DOHH2 (cell line): ENCODE data around the gene RIPK4.

Source experiments
- H3F3A ChIP-seq: fragments of 200-600 bp; sonication (generic), shearing (Covaris generic); 2 replicates; pipeline ENCODE4 v1.6.0; 2016; ENCODE audit warnings: antibody characterized with exemption, mild to moderate bottlenecking; ENCODE audit not compliant: control insufficient read depth, insufficient read depth
- H3K27ac ChIP-seq: fragments of 200-600 bp; sonication (generic); 2 replicates; pipeline ENCODE4 v1.5.1; 2014; ENCODE audit warnings: low read depth, mild to moderate bottlenecking, low read length, moderate library complexity
- H3K27me3 ChIP-seq: fragments of 200-600 bp; sonication (generic); 2 replicates; pipeline ENCODE4 v1.6.1; 2014; ENCODE audit warnings: mild to moderate bottlenecking, low read length, mixed read lengths; ENCODE audit not compliant: control insufficient read depth
- H3K36me3 ChIP-seq: fragments of 200-600 bp; sonication (generic); 2 replicates; pipeline ENCODE4 v1.6.1; 2014; ENCODE audit warnings: mild to moderate bottlenecking, low read length, moderate library complexity, mixed read lengths; ENCODE audit not compliant: control insufficient read depth
- H3K4me1 ChIP-seq: fragments of 200-600 bp; sonication (generic); 2 replicates; pipeline ENCODE4 v1.6.1; 2014; ENCODE audit warnings: mild to moderate bottlenecking, low read length, mixed read lengths; ENCODE audit not compliant: control insufficient read depth
- H3K4me2 ChIP-seq: fragments of 200-600 bp; sonication (generic); 2 replicates; pipeline ENCODE4 v1.6.0; 2014; ENCODE audit warnings: mild to moderate bottlenecking, low read length, moderate library complexity
- H3K4me3 ChIP-seq: fragments of 200-600 bp; sonication (generic); 2 replicates; pipeline ENCODE4 v1.5.1; 2014; ENCODE audit warnings: mild to moderate bottlenecking, low read length, mixed read lengths
- H3K79me2 ChIP-seq: fragments of 200-600 bp; sonication (generic); 2 replicates; pipeline ENCODE4 v1.6.1; 2014; ENCODE audit warnings: mild to moderate bottlenecking, low read length, mixed read lengths; ENCODE audit not compliant: control insufficient read depth
- H3K9me2 ChIP-seq: fragments of 200-600 bp; sonication (generic); replicated peaks from 2 replicates; pipeline ENCODE4 v1.6.1; 2014; ENCODE audit warnings: mild to moderate bottlenecking, low read length, mixed read lengths; ENCODE audit not compliant: control insufficient read depth
- H3K9me3 ChIP-seq: fragments of 200-600 bp; sonication (generic); 2 replicates; pipeline ENCODE4 v1.6.1; 2014; ENCODE audit warnings: antibody characterized with exemption, low read length, mixed read lengths; ENCODE audit not compliant: control insufficient read depth, insufficient read depth
- H4K20me1 ChIP-seq: fragments of 200-600 bp; sonication (generic); 2 replicates; pipeline ENCODE4 v1.6.0; 2014; ENCODE audit warnings: low read depth, mild to moderate bottlenecking, antibody characterized with exemption, low read length, moderate library complexity; ENCODE audit not compliant: control insufficient read depth, insufficient read depth
- EZH2phosphoT487 ChIP-seq: fragments of 200-600 bp; sonication (generic); IDR thresholded peaks from 2 replicates; pipeline ENCODE4 v1.6.1; 2017; ENCODE audit warnings: borderline replicate concordance, mild to moderate bottlenecking, antibody characterized with exemption, low read length, moderate library complexity, mixed read lengths
- TF ChIP-seq, protein P1 (sequence below): fragments of 200-600 bp; sonication (generic); IDR thresholded peaks from one replicate; pipeline ENCODE4 v1.5.1; 2014; ENCODE audit warnings: antibody characterized with exemption, mild to moderate bottlenecking, low read depth, low read length; ENCODE audit not compliant: poor library complexity, severe bottlenecking

RIPK4 gene

DNA sequence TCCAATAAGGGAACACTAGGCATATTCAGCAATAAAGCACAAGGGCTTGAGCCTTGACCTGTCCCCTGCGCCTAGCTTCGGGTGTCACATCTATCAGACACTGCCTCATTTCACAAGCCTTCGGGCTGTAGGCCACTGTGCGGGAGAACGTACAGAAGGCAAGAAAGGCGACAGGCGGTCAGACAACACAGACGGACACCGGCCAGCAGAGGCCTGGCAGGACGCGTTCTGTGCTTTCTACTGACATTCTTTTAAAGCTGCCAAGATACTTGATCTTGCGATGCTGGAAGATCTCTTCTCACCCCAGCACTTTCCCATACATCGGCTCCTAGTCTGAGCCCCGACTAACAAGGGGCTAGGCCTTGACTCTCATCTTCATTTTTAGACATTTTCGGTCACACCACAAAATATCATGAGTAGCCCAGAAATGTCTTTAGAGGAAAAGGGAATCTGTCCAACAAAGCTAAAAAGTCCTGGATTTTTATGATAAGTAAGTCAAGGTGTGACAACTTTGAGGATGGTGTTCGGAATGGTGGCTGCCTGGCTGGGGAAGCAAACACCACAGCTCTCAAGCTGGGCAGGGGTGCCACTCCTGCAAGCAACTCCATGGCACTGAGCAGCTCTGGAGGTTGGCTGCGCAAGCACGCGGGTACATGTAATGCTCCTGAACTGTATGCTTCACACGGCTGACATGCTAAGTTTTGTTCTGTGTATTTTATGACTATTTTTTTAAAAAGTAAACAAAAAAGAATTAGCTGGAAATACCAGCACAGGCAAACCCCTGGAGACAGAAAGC lies 18.7 kb downstream of the RIPK4 start:
- H3K79me2 ChIP-seq = no peaks in the 10 kb centered on the region
- no peaks in the 10 kb centered on the region for H4K20me1 ChIP-seq
- H3K27me3 ChIP-seq = peaks cover 3% of the 10 kb centered on the region; the same call in 1 of the 2 replicates
- H3K4me1 ChIP-seq = no peaks in the 10 kb centered on the region
- H3K4me2 ChIP-seq = no peak overlapping the region
- no peak overlapping the region for H3K27ac ChIP-seq
- no peaks in the 10 kb centered on the region for H3F3A ChIP-seq
- H3K9me2 ChIP-seq = no peaks in the 10 kb centered on the region
- H3K36me3 ChIP-seq = no peaks in the 10 kb centered on the region
- H3K4me3 ChIP-seq = no peak overlapping the region
- no peaks in the 10 kb centered on the region for H3K9me3 ChIP-seq
- TF ChIP-seq, protein P1, sequence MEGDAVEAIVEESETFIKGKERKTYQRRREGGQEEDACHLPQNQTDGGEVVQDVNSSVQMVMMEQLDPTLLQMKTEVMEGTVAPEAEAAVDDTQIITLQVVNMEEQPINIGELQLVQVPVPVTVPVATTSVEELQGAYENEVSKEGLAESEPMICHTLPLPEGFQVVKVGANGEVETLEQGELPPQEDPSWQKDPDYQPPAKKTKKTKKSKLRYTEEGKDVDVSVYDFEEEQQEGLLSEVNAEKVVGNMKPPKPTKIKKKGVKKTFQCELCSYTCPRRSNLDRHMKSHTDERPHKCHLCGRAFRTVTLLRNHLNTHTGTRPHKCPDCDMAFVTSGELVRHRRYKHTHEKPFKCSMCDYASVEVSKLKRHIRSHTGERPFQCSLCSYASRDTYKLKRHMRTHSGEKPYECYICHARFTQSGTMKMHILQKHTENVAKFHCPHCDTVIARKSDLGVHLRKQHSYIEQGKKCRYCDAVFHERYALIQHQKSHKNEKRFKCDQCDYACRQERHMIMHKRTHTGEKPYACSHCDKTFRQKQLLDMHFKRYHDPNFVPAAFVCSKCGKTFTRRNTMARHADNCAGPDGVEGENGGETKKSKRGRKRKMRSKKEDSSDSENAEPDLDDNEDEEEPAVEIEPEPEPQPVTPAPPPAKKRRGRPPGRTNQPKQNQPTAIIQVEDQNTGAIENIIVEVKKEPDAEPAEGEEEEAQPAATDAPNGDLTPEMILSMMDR = no peak
- TF ChIP-seq EZH2phosphoT487 = no peak

DNA sequence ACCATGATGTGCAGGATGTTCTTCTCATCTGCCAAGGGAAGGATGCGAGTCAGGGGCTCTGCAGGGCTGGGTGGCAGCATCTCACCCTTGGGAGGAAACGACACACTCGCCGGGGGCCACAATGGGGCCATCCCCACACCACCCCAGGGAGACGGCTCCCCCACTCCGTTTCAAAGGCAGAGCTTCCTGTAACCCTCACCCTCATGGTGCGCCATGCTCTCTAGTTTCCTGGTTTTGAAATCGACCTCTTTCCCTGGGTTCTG lies 20.2 kb downstream of the RIPK4 start:
- H4K20me1 ChIP-seq = no peaks in the 10 kb centered on the region
- no peak overlapping the region for H3K27ac ChIP-seq
- H3K4me3 ChIP-seq = no peak overlapping the region
- H3K27me3 ChIP-seq = peaks cover 3% of the 10 kb centered on the region; the same call in 1 of the 2 replicates
- H3K4me1 ChIP-seq = no peaks in the 10 kb centered on the region
- H3K79me2 ChIP-seq = no peaks in the 10 kb centered on the region
- H3F3A ChIP-seq = no peaks in the 10 kb centered on the region
- no peaks in the 10 kb centered on the region for H3K36me3 ChIP-seq
- H3K4me2 ChIP-seq = no peak overlapping the region
- TF ChIP-seq, protein P1 = no peak
- no peak for TF ChIP-seq EZH2phosphoT487
- H3K9me2 ChIP-seq = no peaks in the 10 kb centered on the region
- no peaks in the 10 kb centered on the region for H3K9me3 ChIP-seq

DNA sequence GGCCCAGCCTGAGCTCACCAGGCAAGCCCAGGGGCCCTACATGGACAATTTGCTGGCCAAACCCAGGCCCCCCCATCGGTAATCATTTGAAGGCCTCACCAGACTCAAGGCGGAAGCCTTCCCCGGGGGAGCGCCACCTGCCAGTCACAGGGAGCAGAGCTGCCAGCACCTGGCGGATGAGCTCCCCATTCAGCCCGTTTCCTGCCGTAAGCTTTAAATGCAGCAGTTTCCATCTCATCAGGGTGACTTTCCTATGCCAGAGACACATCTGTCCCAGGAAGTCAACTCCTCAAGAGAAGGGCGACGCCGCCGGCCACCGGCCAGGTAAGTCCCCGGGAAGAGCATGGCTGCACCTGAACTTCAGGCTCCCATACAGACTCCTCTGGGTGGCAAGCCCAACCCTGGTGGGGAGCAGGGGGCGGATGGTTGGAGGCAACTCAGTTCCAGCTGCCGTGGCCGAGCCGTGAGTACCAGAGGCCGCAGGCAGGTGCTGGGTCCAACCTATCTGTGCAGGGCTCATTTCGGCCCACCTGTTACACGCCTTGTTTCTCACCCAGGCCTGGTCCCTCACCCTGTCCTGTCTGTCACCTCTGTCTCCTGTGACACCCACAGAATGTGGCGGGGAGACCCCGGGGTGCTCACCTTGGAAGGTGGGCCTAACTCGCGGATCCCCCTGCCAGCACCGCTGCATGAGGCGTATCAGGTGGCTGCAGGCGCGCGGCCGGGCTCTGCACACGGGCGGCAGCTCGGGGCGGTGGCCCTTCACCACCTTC lies 20.7 kb downstream of the RIPK4 start:
- no peaks in the 10 kb centered on the region for H3F3A ChIP-seq
- no peak overlapping the region for H3K4me3 ChIP-seq
- no peak overlapping the region for H3K27ac ChIP-seq
- H3K4me2 ChIP-seq = no peak overlapping the region
- TF ChIP-seq EZH2phosphoT487 = no peak
- TF ChIP-seq, protein P1 = no peak
- peaks cover under 1% of the 10 kb centered on the region; the same call in 1 of the 2 replicates for H3K27me3 ChIP-seq
- no peaks in the 10 kb centered on the region for H3K36me3 ChIP-seq
- no peaks in the 10 kb centered on the region for H3K4me1 ChIP-seq
- H3K79me2 ChIP-seq = no peaks in the 10 kb centered on the region
- no peaks in the 10 kb centered on the region for H3K9me3 ChIP-seq
- H4K20me1 ChIP-seq = no peaks in the 10 kb centered on the region
- H3K9me2 ChIP-seq = no peaks in the 10 kb centered on the region
